ENCODE results near the gene ADAMTS9.

Gene ADAMTS9

DNA sequence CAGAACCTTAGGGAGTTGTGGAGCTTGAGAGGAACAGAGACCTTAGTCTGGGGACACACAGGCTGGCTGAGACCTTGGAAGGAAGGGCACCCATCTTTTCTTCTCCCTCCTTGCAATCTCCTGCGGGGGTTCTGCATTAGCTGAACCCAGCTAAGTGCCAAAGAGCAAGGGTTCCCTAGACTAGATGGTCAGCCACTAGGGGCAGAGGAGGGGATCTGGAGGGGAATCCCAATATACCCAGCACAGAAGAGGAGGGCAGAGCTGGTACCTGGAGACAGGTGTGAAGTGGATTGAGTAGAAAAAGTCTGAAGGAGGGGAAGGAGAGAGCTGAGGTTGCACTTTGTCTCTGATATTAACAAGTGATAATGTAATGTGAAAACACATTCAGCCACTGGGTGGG is 212.8 kb downstream of the ADAMTS9 start:
- no peaks in the 10 kb centered on the region for H3K36me3 Mint-ChIP-seq (ENCODE audit: low read depth)
- H3K4me3 Mint-ChIP-seq, result no peak overlapping the region
- H3K9me3 Mint-ChIP-seq, result no peaks in the 10 kb centered on the region
- H3K4me1 Mint-ChIP-seq (ENCODE audit: low read depth), result no peaks in the 10 kb centered on the region
- no peak overlapping the region for H3K27ac Mint-ChIP-seq
- H3K27me3 Mint-ChIP-seq, result peaks cover 49% of the 10 kb centered on the region

DNA sequence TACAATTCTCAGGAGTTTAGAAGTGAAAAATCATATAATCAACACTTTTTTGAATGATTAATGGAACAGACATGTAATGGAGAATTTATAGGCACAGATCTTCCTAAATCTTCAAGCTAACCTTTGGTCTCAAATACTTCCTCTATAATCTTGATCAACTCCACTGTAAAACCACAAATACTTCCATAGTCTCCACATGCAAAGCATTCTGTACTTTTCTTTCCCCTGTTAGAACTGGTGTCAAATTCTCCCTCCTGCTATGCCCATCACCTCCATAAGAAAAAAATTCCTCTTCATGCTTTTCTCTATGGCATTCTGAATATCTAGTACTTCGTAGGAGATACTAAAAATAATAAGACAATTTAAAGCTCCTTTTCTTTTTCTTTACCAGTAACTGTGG is 214.3 kb downstream of the ADAMTS9 start:
- Mint-ChIP-seq H3K27ac (no peak overlapping the region), H3K4me1 (ENCODE audit: low read depth) (no peaks in the 10 kb centered on the region), H3K27me3 (peaks cover 51% of the 10 kb centered on the region), H3K4me3 (no peak overlapping the region), H3K9me3 (no peaks in the 10 kb centered on the region), H3K36me3 (ENCODE audit: low read depth) (no peaks in the 10 kb centered on the region)

DNA sequence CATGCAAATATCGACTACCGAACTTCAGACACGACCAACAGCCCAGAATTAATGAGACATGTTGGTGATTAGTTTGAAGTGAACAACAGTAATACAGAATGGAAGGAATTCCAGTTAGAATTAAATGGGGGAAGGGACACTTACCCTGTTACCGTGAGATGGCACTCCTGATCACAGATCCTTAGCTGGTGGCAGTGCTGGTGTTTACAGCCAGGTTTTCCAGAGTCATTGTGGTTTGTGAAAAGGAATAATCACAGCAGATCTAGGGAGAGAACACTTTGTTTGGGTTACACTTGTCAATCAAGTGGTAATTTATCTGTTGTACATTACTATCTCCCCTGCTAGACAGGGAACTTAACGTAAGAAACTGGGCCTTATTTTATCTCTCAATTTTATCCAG is 217.4 kb downstream of the ADAMTS9 start:
- Mint-ChIP-seq H3K27me3 (peaks cover 54% of the 10 kb centered on the region), H3K4me1 (ENCODE audit: low read depth) (no peaks in the 10 kb centered on the region), H3K4me3 (no peak overlapping the region), H3K9me3 (no peaks in the 10 kb centered on the region), H3K27ac (no peak overlapping the region), H3K36me3 (ENCODE audit: low read depth) (no peaks in the 10 kb centered on the region)

DNA sequence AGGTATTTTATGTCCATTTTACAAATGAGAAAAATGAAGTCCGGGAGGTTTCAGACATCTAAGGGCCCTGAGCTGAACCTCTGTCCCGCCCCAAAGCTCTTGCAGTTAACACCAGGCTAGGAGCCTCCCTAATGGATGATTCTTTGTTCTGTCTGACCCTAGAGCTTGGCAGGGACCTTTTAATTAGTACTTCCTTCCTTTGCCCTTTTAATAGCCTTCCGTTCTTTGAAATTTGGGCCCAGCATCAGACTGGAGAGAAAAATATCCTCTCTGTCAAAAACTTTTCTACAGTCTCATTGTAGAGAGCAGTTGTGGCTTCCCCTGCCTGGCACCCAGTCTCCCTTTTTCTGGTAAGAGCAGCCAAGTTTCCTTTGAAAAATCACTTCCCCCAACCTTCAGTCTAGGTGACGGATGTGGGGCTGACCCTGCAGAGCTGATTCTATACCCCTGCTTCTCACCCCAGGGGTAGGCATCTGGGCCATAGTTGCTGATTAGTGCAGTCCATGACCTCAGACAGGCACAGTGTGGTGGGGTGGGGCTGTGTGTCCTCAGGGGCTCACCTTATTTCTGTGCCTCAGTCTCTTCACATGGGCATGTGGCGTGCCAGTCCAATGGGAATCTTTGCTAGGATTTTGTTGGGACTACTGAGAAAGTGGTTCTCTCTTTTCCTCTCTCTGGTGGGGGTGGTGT is 220.4 kb downstream of the ADAMTS9 start:
- no peaks in the 10 kb centered on the region for H3K36me3 Mint-ChIP-seq (ENCODE audit: low read depth)
- H3K4me3 Mint-ChIP-seq, result no peak overlapping the region
- no peak overlapping the region for H3K27ac Mint-ChIP-seq
- H3K4me1 Mint-ChIP-seq (ENCODE audit: low read depth), result peaks cover 1% of the 10 kb centered on the region
- H3K9me3 Mint-ChIP-seq, result no peaks in the 10 kb centered on the region
- H3K27me3 Mint-ChIP-seq, result peaks cover 41% of the 10 kb centered on the region

Measured in stimulated activated naive CD8-positive, alpha-beta T cell treated with anti-CD3 and anti-CD28 coated beads, Interleukin-15, Interleukin-2, amounts not matched to agents 100 ng/mL and 50 ng/mL, for 24 hours (primary cell).